H1 (cell line): ENCODE measurements around the gene RSRC2.

Source experiments
- CEBPB ChIP-seq: IDR thresholded peaks from 2 replicates; pipeline ENCODE4 v1.6.1; 2012; ENCODE audit warnings: low read depth, low read length
- CHD2 ChIP-seq: IDR thresholded peaks from 2 replicates; pipeline ENCODE4 v1.6.1; 2012; ENCODE audit warnings: low read length, improper control_type of control experiment
- EZH2 ChIP-seq: fragments of 200-600 bp; sonication (generic); IDR thresholded peaks from 2 replicates; pipeline ENCODE4 v1.7.1; 2012; ENCODE audit warnings: low read depth, mild to moderate bottlenecking, moderate library complexity, low read length, inconsistent platforms; ENCODE audit not compliant: severe bottlenecking
- POLR2A ChIP-seq, 2 experiments: IDR thresholded peaks; 1 replicate in 1 of 2; 2 replicates in 1 of 2; pipeline ENCODE4 v1.6.1; 2011; ENCODE audit warnings: low read depth in 2 of 2, low read length in 2 of 2, mild to moderate bottlenecking in 2 of 2; ENCODE audit errors: control extremely low read depth in 1 of 2
- YY1 ChIP-seq: IDR thresholded peaks from 2 replicates; pipeline ENCODE4 v1.6.1; 2011; ENCODE audit warnings: low read depth, mild to moderate bottlenecking, low read length

DNA sequence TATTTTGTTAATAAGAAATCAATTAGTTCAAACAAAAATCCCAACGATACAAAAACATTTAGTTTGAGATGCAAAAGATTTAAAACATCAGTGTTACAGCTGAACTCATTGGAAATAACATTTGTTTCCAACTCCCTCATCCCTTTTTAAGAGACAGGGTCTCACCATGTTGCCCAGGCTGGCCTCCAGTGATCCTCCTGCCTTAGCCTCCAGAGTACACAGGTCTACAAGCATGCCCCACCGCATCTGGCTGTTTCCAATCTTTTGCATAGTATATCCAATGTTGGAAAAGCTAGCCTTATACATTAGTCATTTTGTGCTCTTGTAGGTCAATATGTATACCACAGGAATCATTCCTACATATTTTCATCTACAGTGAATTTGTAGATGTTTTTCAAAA, 11.5 kb downstream of the RSRC2 start:
- no peak for TF ChIP-seq POLR2A (IDR thresholded peaks at IDR 0.05; ENCODE audit: control extremely low read depth in 1 of 2, low read depth in 2 of 2, low read length in 2 of 2)
- TF ChIP-seq YY1: no peak
- no peak for TF ChIP-seq CHD2
- TF ChIP-seq EZH2: no peak
- no peak for TF ChIP-seq CEBPB
